Gastrocnemius medialis (tissue), 4 donors: ENCODE results near the gene AFAP1L1. TPM values are rescaled to one million over a fixed set of nuclear protein-coding genes. Genes with fewer than 3 reads are reported as not detected.

Source experiments
- ATAC-seq, 2 donors: fragments of 150-250 bp; one replicate each; pipeline ENCODE4 v1.9.1; 2016
- DNase-seq, 2 donors: peaks; one replicate each; pipeline ENCODE4 v3.0.0-alpha.2; 2019
- H3K27ac ChIP-seq, 4 donors: fragments of 200-600 bp; sonication (generic); 1 replicate in 1 of 4; 2 replicates in 3 of 4; pipeline ENCODE4 v1.5.1; 2016 to 2018; ENCODE audit warnings: mild to moderate bottlenecking in 2 of 4, moderate library complexity in 1 of 4
- H3K27me3 ChIP-seq, 3 donors: fragments of 200-600 bp; sonication (generic) in 2 of 3; 1 replicate in 1 of 3; 2 replicates in 2 of 3; pipeline versions ENCODE4 v1.5.1 to v1.6.0; 2016 to 2019; ENCODE audit warnings: mild to moderate bottlenecking in 1 of 3, moderate library complexity in 1 of 3
- H3K36me3 ChIP-seq, 2 donors: fragments of 200-600 bp; sonication (generic) in 1 of 2; one replicate each; pipeline ENCODE4 v1.5.1; 2017 to 2018
- H3K4me1 ChIP-seq, 2 donors: fragments of 200-600 bp; sonication (generic) in 1 of 2; one replicate each; pipeline ENCODE4 v1.5.1; 2016 to 2017; ENCODE audit warnings: mild to moderate bottlenecking in 2 of 2
- H3K4me3 ChIP-seq, 4 donors: fragments of 200-600 bp; sonication (generic) in 3 of 4; 1 replicate in 1 of 4; 2 replicates in 3 of 4; pipeline ENCODE4 v1.5.1; 2016 to 2019; ENCODE audit warnings: mild to moderate bottlenecking in 2 of 4
- H3K9me3 ChIP-seq, 3 donors: fragments of 200-600 bp; sonication (generic) in 2 of 3; 1 replicate in 1 of 3; 2 replicates in 2 of 3; pipeline ENCODE4 v1.5.1; 2016 to 2019
- POLR2A ChIP-seq, 2 donors: fragments of 450-650 bp; IDR thresholded peaks; one replicate each; pipeline ENCODE4 v1.6.1; 2017; ENCODE audit warnings: antibody characterized with exemption in 2 of 2, mild to moderate bottlenecking in 2 of 2, moderate library complexity in 2 of 2
- in situ Hi-C, 4 donors: fragments of 200-750 bp; cut with MboI; loops; one replicate each; pipeline versions ENCODE4 v1.15.0 to v1.8.0; 2017; ENCODE audit warnings: low sequenced_read_pairs in 4 of 4
- intact Hi-C: fragments of 100-400 bp; cut with DNase I; formaldehyde crosslinking; loops from one replicate; pipeline ENCODE4 v1.15.1; 2023; ENCODE audit warnings: low total_unique reads
- total RNA-seq, 4 donors: library from RNA; depleted of rRNA; stranded (reverse); fragments of >200 nt; gene quantifications; one replicate each; pipeline versions ENCODE4 v1.1.0 to v1.2.3, GENCODE V29; 2016
- TF ChIP-seq, protein P1 (sequence below), 5 experiments: fragments of 450-650 bp in 3 of 5; fragments of 200-600 bp in 2 of 5; sonication (generic) in 2 of 5; IDR thresholded peaks in 4 of 5; conservative IDR thresholded peaks in 1 of 5; 1 replicate in 4 of 5; 2 replicates in 1 of 5; pipeline ENCODE4 v1.5.1; 2016 to 2019; ENCODE audit warnings: antibody characterized with exemption in 5 of 5, mild to moderate bottlenecking in 3 of 5, moderate library complexity in 3 of 5

The AFAP1L1 gene
- total RNA-seq, 4 donors from 2014 or later, result 28.6 to 39.9 (median 32.9) TPM

DNA sequence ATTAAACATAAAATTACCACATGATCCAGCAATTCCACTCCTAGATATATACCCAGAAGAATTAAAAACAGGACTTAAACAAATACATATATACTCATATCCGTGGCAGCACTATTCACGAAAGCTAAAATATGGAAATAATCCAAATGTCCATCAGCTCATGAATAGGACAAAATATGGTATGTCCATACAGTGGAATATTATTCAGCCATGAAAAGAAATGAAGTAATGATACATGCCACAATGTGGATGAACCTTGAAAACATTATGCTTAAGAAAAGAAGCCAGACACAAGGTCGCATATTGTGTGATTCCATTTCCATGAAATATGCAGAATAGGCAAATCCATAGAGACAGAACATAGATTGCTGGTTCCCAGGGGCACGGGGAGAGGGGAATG, 24.8 kb upstream of the AFAP1L1 start:
- in situ Hi-C loops, result loop anchor here (25.0 kb wide), 3 partner anchors 110 to 810 kb away; partner anchors contain the start of gene ABLIM3 (in 1 of the 4)
- H3K4me3 ChIP-seq, result no peak overlapping the region
- intact Hi-C loops, result no loop called here
- DNase-seq (no peak), ATAC-seq (no peak)
- peaks cover 0 to 97% of the 10 kb centered on the region in 2 donors for H3K36me3 ChIP-seq
- no peaks in the 10 kb centered on the region for H3K4me1 ChIP-seq
- H3K9me3 ChIP-seq, result no peaks in the 10 kb centered on the region
- H3K27me3 ChIP-seq, result no peaks in the 10 kb centered on the region
- TF ChIP-seq, protein P1, sequence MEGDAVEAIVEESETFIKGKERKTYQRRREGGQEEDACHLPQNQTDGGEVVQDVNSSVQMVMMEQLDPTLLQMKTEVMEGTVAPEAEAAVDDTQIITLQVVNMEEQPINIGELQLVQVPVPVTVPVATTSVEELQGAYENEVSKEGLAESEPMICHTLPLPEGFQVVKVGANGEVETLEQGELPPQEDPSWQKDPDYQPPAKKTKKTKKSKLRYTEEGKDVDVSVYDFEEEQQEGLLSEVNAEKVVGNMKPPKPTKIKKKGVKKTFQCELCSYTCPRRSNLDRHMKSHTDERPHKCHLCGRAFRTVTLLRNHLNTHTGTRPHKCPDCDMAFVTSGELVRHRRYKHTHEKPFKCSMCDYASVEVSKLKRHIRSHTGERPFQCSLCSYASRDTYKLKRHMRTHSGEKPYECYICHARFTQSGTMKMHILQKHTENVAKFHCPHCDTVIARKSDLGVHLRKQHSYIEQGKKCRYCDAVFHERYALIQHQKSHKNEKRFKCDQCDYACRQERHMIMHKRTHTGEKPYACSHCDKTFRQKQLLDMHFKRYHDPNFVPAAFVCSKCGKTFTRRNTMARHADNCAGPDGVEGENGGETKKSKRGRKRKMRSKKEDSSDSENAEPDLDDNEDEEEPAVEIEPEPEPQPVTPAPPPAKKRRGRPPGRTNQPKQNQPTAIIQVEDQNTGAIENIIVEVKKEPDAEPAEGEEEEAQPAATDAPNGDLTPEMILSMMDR (IDR thresholded peaks at IDR 0.05 in 4 of 5, conservative IDR thresholded peaks at IDR 0.05 in 1 of 5), result no peak
- TF ChIP-seq POLR2A (IDR thresholded peaks at IDR 0.05), result no peak
- H3K27ac ChIP-seq, result no peak overlapping the region

DNA sequence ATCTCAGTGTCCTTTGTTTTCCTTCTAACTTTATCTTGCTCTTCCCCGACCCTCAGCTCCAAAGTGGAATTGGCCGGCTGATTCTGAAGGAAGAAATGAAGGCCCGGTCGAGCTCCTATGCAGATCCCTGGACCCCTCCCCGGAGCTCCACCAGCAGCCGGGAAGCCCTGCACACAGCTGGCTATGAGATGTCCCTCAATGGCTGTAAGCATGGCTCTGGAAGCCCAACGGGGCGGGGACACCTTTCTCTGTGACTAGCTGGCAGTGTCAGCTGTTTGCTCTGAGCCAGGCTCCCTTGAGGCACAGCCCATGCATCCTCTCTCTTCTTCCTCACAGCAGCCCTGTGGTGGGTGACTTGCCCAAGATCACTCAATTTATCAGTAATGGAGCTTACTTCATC, 23.9 kb upstream of the AFAP1L1 start:
- peaks cover 0 to 97% of the 10 kb centered on the region in 2 donors for H3K36me3 ChIP-seq
- in situ Hi-C loops (loop anchor here (25.0 kb wide), 3 partner anchors 110 to 810 kb away; partner anchors contain the start of gene ABLIM3 (in 1 of the 4)), intact Hi-C loops (no loop called here)
- TF ChIP-seq, protein P1 (IDR thresholded peaks at IDR 0.05 in 4 of 5, conservative IDR thresholded peaks at IDR 0.05 in 1 of 5), result no peak
- no peak for TF ChIP-seq POLR2A (IDR thresholded peaks at IDR 0.05)
- H3K4me3 ChIP-seq, result no peak overlapping the region
- no peaks in the 10 kb centered on the region for H3K27me3 ChIP-seq
- H3K9me3 ChIP-seq, result no peaks in the 10 kb centered on the region
- no peak for DNase-seq
- ATAC-seq, result no peak
- H3K4me1 ChIP-seq, result no peaks in the 10 kb centered on the region
- H3K27ac ChIP-seq, result no peak overlapping the region

DNA sequence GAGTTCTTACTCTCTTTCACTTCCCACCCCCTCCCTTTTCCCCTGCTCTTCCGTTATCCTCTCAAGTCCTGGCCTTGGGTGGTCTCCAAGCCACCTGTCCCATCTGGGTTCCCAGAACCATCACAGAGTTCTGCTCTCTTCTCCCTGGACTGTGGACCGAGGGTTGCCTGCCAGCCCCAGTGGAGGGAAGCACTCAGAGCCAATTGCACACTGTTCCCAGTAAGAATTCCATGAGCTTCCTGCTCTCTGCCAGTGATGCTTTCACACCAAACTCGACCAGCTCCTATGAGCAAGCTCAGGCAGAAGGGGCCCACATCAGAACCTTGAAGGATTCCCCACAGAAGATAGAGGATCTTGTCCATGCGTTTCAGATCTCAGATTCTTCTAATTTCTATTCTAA, 20.1 kb upstream of the AFAP1L1 start:
- no peaks in the 10 kb centered on the region for H3K27me3 ChIP-seq
- TF ChIP-seq POLR2A (IDR thresholded peaks at IDR 0.05), result no peak
- TF ChIP-seq, protein P1 (IDR thresholded peaks at IDR 0.05 in 4 of 5, conservative IDR thresholded peaks at IDR 0.05 in 1 of 5), result no peak
- in situ Hi-C loops, result no loop called here
- no peaks in the 10 kb centered on the region for H3K9me3 ChIP-seq
- no peak overlapping the region for H3K27ac ChIP-seq
- no peak for DNase-seq
- intact Hi-C loops, result no loop called here
- no peaks in the 10 kb centered on the region for H3K4me1 ChIP-seq
- no peak for ATAC-seq
- peaks cover 0 to 76% of the 10 kb centered on the region in 2 donors for H3K36me3 ChIP-seq
- no peak overlapping the region for H3K4me3 ChIP-seq

DNA sequence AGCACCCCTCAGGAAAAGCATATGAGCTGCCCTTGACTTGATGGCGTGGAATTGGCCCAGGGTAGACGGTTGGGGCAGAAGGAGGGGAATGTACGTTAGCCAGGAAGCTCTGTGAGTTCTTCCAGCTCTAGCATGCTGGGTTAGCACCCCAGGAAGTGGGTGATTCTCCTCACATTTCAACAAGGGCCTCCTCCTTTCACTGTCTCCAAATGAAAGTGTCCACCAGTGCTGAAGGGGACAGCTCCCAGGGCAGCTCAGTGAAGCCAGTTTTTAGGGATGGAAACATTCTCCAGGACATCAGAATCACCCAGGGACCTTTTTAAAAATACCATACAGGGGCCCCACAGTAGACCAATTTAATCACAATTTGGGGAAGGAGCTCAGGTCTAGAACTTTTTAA, 17.2 kb upstream of the AFAP1L1 start:
- Histone ChIP-seq H3K27me3 (no peaks in the 10 kb centered on the region), H3K36me3 (peaks cover 0 to 55% of the 10 kb centered on the region in 2 donors), H3K4me1 (no peaks in the 10 kb centered on the region), H3K27ac (no peak overlapping the region), H3K4me3 (no peak overlapping the region), H3K9me3 (no peaks in the 10 kb centered on the region)
- in situ Hi-C loops, result no loop called here
- TF ChIP-seq, protein P1 (IDR thresholded peaks at IDR 0.05 in 4 of 5, conservative IDR thresholded peaks at IDR 0.05 in 1 of 5), result no peak
- no peak for TF ChIP-seq POLR2A (IDR thresholded peaks at IDR 0.05)
- intact Hi-C loops, result no loop called here
- no peak for DNase-seq
- no peak for ATAC-seq

DNA sequence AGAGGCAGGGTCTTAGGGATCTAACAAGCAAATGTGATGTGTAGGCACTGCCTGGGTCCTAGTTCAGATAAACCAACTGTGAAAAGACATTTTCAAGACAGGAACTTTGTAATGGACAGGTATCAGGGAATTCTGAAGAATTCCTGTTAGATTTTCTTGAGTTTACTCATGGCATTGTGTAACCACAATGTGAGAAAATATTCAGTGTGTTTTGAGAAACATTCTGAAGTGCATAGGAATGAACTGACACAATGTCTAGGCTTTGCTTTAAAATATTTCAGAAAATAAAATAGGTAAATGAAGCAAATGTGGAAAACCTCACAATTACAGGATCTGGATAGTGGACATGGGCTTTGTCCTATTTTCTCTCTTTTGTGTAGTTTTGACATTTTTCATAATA, 15.2 kb upstream of the AFAP1L1 start:
- no peaks in the 10 kb centered on the region for H3K9me3 ChIP-seq
- TF ChIP-seq POLR2A (IDR thresholded peaks at IDR 0.05), result no peak
- TF ChIP-seq, protein P1 (IDR thresholded peaks at IDR 0.05 in 4 of 5, conservative IDR thresholded peaks at IDR 0.05 in 1 of 5), result no peak
- DNase-seq, result no peak
- no peaks in the 10 kb centered on the region for H3K27me3 ChIP-seq
- H3K27ac ChIP-seq, result no peak overlapping the region
- H3K4me3 ChIP-seq, result no peak overlapping the region
- intact Hi-C loops (no loop called here), in situ Hi-C loops (no loop called here)
- ATAC-seq, result no peak
- peaks cover 0 to 36% of the 10 kb centered on the region in 2 donors for H3K36me3 ChIP-seq
- H3K4me1 ChIP-seq, result no peaks in the 10 kb centered on the region
